D341Med (cell line): ENCODE data around the gene TAF1B.

ENCODE experiments used
- DNase-seq: peaks from one replicate; pipeline ENCODE4 v3.0.0; 2012; ENCODE audit warnings: low spot score

Gene TAF1B

GRCh38 chr2:9941996-9942390, 98.7 kb downstream of the TAF1B start:
- DNase-seq, result no peak

- DNase-seq, result no peak
Measured at GRCh38 chr2:9944330-9944758, 101.1 kb downstream of the TAF1B start.

GRCh38 chr2:9945596-9945995, 102.3 kb downstream of the TAF1B start:
- DNase-seq, result no peak

GRCh38 chr2:9946076-9946475, 102.8 kb downstream of the TAF1B start:
- no peak for DNase-seq

GRCh38 chr2:9946818-9947217, 103.5 kb downstream of the TAF1B start:
- DNase-seq, result no peak

GRCh38 chr2:9948721-9949120, 105.4 kb downstream of the TAF1B start:
- DNase-seq, result no peak

GRCh38 chr2:9949239-9949991, 106.1 kb downstream of the TAF1B start:
- no peak for DNase-seq

- no peak for DNase-seq
Measured at GRCh38 chr2:9949992-9950520, 106.8 kb downstream of the TAF1B start.

GRCh38 chr2:9950521-9951271, 107.4 kb downstream of the TAF1B start:
- DNase-seq, result no peak

GRCh38 chr2:9951272-9951521, 107.9 kb downstream of the TAF1B start:
- DNase-seq, result no peak

- DNase-seq, result peak; percentile 100
Measured at GRCh38 chr2:9951522-9952285, 108.4 kb downstream of the TAF1B start, which contains the start of gene GRHL1. GRHL1 (plus strand) TSS chr2:9951693; CDS start chr2:9951834, 141 bp downstream.

- DNase-seq, result no peak
Measured at GRCh38 chr2:9952286-9952737, 109.0 kb downstream of the TAF1B start.

- no peak for DNase-seq
Measured at GRCh38 chr2:9952856-9953503, 109.7 kb downstream of the TAF1B start.

- no peak for DNase-seq
Measured at GRCh38 chr2:9954136-9954535, 110.9 kb downstream of the TAF1B start.

GRCh38 chr2:9958057-9958456, 114.8 kb downstream of the TAF1B start:
- no peak for DNase-seq

- no peak for DNase-seq
Measured at GRCh38 chr2:9959262-9959661, 116.0 kb downstream of the TAF1B start.

GRCh38 chr2:9961013-9961412, 117.7 kb downstream of the TAF1B start:
- DNase-seq, result no peak

- no peak for DNase-seq
Measured at GRCh38 chr2:9964334-9964980, 121.2 kb downstream of the TAF1B start.

- DNase-seq, result no peak
Measured at GRCh38 chr2:9965119-9965822, 122.0 kb downstream of the TAF1B start.

- DNase-seq, result no peak
Measured at GRCh38 chr2:9966491-9967022, 123.3 kb downstream of the TAF1B start.
